ENCODE results near the gene TPCN2.

GRCh38 chr11:69009441-69010211, 39.1 kb upstream of the TPCN2 start:
- TF ChIP-seq CTCF (IDR thresholded peaks at IDR 0.05; ENCODE audit: low read depth, low read length, missing input control) (no peak), SP1 (IDR thresholded peaks at IDR 0.05) (no peak), JUND (IDR thresholded peaks at IDR 0.05) (no peak)
